GDM1 (cell line): ENCODE measurements around the gene CUX1.

ENCODE experiments used
- DNase-seq: peaks from one replicate; lab custom pipeline; 2025; lab: John Stamatoyannopoulos, UW

Gene CUX1

DNA sequence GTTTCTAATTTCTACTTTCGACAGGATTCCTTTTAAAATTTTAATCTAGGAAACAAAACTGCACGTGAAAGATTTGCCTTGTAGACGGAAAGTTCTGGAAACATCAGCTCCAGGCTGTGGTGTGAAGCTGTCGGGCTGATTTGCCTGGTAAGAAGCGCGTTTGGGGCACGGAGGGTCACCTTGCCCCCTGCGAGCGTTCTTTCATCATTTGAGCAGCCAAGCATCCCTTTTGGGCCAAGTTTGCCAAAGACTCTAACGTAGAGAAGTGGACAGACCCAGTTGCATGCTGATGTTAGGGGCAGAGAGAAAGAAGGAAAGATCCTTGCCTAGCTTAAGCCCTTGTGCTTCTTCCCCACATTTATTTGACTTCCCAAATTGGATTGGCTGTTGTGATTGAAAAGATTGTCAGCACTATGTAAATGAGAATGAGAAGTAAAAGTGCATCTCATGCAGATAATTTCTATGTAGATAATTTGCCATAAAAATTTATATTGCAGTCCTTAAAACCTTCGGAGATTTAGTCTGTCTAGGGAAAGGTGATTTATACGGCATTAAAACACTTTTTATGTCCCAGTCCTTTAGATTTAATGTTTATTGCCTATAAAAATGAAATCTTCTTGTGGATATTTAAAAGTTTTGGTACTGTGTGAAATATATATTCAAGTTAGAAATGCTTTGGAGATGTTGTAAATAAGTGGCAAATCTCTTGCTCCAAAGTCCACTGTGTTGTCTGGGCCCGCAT lies 76.1 kb downstream of the CUX1 start:
- no peak for DNase-seq

GRCh38 chr7:101896316-101896715 lies 78.9 kb downstream of the CUX1 start:
- DNase-seq, result no peak

- no peak for DNase-seq
Measured at GRCh38 chr7:101896941-101897340, 79.5 kb downstream of the CUX1 start.

- DNase-seq, result no peak
Measured at GRCh38 chr7:101898106-101898505, 80.7 kb downstream of the CUX1 start.

GRCh38 chr7:101899616-101900015 lies 82.2 kb downstream of the CUX1 start:
- DNase-seq, result no peak

- DNase-seq, result no peak
Measured at GRCh38 chr7:101900103-101900502, 82.7 kb downstream of the CUX1 start.

DNA sequence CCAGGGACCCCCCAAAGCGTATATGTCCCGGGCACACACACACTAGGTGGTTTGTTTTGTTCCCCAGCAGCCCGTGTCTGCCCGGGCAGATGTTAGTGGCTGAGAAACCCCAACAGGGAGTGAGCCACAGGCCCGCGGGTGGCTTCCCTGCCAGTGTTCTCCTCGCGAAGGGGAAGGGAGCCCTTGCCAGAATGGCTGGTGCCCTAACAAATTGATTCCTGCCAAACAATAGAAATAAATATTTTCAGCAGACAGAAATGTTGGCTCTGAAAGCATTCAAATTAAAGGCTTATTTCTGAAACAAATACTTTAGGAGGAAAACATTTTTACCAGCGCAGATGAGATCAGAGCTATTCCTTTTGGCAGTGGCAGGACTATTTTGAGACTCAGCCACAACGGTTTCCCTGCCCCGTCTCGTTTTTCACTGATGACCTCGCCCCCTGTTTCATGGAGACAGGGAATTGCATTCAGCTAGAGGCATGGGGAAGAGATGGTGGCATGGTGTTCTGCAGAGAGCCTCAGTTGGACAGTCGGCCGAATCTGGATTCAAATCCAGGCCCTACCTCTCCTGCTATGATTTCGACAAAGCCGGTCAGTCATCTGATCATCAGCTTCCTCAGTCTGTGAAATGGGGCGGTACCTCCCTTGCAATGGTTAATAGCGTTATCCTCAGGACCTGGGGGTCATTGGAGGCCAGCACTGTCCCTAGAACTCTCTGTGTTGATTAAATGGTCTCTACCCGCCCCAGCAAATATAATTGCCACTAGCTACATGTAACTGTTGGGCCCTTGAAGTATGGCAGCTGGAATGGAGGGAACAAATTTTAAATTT lies 84.5 kb downstream of the CUX1 start:
- no peak for DNase-seq

DNA sequence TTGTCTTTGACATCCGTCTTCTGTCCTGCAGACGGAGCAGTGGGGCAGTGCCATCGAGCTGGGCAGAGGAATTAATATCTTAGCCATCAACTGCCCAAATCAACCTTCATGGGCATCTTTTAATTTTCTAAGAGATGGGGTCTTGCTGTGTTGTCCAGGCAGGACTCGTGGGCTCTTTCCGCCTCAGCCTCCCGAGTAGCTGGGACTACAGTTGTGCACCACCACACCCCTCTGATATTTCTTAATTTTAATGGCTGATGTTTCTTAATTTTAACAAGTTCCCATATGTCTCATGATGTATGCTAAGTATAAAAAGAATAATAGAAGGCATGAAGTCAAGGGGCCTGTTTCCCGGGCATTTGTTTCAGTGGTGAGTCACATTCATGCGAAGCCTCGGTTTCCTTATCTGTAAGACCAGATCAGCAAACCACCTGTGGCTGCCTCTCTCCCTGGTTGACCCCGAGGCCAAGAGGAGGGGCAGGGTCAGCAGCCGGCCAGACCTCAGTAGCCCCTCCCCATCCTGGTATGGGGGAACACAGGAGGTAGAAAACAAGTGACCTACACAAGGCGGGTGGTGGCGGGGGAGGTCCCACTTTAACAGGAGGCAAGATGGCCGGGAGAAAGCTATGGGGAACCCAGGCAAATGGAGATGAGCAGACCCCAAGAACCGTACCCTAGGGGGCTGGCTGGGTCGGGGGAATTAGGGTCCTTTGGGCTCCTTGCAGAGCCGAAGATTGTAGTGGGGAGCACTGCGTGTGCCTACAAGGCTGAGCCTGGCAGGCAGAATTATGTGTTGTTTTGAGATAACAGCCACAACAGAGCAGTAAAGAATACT lies 85.5 kb downstream of the CUX1 start:
- no peak for DNase-seq

DNA sequence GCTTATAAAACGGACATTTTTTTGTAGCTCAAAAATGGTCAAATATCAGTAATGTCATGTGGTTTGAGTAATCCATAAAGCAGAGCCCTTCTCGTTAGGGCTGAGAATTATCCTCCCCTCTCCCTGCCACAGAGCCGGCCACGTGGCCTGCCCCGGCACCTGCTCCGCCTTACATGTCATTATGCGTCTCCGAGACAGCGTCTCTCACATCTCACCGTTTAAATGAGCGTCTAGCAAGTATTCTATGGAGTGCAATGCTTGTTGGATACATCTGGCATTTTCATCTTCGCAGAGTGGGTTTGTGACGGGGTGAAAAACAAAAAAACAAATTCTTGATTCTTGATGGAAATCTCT lies 86.1 kb downstream of the CUX1 start:
- DNase-seq, result no peak

DNA sequence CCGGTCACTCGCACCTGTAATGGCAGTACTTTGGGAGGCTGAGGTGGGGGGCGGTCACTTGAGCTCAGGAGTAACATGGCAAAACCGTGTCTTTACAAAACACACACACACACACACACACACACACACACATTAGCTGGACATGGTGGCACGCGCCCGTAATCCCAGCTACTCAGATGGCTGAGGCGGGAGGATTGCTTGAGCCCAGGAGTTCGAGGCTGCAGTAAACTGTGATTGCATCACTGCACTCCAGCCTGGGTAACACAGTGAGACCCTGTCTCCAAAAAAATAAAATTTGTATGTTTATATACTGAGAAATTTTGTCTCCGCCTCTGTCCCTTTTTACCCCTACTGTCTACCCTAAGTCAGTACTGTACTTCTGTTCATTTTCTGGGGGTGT lies 86.6 kb downstream of the CUX1 start:
- DNase-seq, result no peak

GRCh38 chr7:101905203-101905865 lies 87.9 kb downstream of the CUX1 start:
- DNase-seq, result no peak

DNA sequence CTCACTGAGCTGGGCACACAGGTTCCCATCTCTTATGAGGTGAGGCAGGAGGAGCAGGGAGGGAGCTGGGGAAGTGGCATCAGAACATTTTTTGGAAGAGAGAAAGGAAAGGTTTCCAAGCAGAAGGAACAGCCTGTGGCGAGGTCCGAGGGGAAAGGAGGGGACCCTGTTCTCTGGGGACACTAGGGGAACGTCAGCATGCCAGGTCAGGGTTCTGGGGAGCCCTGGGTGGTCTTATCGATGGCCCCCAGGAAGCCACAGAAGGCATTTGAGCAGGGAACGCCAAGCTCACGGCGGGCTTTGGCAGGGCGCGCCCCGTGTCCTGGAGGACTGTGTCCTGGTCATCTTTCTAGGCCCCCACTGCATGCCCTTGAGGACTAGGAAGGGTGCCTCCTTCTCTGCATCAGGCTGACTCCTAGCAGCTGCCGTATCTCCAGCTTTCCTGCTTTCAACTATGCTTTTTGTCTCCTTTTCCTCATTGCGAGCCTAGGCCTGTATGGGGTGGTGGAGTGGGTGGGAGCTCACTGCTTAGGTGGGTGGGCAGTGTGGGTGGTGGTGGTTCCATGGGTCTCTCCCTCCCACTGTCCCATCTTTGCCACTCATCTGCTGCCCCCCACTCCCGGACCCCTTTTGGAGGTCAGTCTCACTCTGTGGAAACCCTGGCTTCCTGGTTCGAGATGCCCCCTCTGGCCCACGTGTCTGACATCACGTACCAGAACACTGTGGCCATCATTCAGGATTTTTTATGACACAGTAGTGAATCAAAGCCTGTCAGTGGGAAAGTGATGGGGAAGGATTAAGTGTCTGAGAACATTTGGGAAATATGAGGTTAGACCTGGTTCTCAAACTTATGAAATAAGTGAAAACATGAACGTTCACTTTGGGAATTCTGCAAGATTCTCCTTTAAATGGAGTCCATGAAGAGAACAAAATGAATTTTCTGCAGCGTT lies 89.1 kb downstream of the CUX1 start:
- no peak for DNase-seq

DNA sequence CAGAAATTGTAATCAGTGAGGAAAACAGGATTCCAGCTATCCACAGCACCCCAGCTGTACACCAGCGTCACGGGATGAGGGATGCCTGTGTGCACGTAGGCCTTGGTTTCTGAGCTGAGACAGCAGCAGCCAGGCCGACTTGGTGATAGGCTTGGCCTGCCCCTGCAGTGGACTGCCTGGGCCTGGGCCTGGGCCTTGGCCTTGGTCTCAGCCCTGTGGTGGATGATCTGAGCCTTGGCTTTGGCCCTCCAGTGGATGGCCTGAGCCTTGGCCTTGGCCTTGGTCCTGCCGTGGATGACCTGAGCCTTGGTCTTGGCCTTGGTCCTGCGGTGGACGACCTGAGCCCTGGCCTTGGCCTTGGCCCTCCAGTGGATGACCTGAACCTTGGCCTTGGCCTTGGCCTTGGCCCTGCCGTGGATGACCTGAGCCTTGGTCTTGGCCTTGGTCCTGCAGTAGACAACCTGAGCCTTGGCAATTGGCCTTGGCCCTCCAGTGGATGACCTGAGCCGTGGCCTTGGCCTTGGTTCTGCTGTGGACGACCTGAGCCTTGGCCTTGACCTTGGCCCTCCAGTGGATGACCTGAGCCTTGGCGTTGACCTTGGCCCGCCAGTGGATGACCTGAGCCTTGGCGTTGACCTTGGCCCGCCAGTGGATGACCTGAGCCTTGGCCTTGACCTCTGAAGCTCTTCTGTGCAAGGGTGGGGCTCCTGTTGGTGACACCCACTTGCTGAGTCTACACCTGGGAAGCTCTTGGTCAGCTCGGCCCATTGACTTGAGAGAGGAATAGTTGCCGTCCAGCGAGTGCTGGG lies 93.8 kb downstream of the CUX1 start:
- DNase-seq, result no peak

GRCh38 chr7:101911800-101912715 lies 94.6 kb downstream of the CUX1 start:
- no peak for DNase-seq

DNA sequence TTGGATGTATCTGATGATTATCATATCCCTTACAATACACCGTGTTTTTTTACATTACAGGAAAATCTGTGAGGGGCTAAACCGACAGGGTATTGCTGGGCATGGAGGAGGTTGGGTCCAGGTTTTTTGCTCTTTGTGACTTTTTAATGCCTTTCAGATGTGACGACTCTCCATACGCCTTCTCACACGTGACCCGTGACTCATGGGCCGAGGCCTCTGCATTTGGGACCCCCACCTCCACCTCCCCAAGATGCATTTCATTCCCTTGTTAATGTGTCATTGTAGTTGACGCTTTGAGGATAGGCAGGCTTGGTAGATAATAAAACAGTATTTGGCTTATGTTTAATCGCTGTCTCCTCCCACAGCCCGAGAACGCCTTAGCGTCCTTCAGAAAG lies 95.3 kb downstream of the CUX1 start:
- no peak for DNase-seq

DNA sequence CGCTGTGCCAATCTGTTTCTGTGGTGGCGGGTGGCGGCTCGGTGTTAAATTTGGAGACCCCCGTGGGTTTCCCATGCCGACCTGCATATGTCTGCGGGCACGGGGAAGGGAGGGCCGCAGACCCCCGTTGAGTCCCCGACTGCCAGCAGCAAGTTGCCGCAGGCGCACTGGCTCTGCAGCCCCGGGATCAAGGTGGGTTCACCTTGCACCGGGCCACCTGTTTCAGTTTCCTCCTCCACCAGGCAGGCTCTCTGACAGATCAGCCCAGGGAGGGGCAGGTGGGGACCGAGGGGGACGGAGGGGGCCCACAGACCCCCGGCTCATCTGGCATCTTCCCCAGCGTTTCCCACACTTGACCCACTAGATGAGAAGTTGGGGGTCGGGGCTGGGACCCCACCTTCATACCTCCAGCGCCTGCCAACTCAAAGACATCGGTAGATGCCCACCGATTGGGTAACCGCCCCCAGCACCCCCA lies 95.9 kb downstream of the CUX1 start:
- no peak for DNase-seq

DNA sequence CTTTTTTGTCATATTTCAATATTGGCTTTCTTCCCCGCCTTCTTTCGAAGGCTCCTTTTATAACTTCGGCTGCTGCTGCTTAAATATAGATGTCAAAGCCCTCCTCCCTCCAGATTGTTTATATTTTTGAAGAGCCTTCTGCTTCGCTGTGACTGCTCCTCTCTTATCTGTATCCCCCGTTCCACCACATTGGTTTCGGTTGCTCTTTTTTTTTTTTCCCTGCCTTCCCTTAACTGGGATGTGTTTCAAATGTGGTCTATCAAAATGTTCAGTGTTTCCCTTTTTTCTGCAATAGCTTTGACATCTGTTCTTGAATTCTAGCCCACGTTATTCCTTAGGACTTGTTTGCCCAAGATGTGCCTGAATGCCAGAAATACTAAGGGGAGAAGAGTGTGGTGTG lies 96.4 kb downstream of the CUX1 start:
- peak; percentile 68 for DNase-seq

DNA sequence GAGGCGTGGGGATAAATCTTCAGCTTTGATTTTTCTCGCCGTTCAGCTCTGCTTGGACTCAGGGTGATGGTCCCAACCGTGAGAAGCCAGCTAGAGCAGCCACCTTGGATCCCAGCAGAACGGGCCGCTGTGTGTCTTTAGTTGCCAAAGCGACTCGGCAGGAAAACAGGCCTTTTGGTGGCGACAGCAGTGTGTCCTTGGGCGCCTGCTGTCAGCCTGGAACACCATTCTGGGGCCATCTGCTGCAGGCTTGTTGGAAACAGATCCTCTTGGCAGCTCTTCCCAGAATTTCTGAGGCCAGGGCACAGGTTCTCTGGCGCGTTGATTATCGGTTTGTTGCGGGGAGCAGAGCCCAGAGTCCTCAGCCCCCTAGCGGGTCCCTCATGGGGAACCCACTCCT lies 97.6 kb downstream of the CUX1 start:
- no peak for DNase-seq
